Inflammatory macrophage treated with lipopolysaccharide for 4 hours (primary cell): ENCODE results near the gene TCF21.
A peak's percentile ranks its signal among the peaks of the same experiment; 100 is the strongest.
"Not testable (repeated sequence)": the region's sequence is repeated elsewhere in the genome, so short reads cannot be mapped to it uniquely, and the experiment has no call there.

ENCODE experiments used
- DNase-seq: peaks from one replicate; pipeline ENCODE4 v3.0.0-alpha.2; 2020

Gene TCF21

DNA sequence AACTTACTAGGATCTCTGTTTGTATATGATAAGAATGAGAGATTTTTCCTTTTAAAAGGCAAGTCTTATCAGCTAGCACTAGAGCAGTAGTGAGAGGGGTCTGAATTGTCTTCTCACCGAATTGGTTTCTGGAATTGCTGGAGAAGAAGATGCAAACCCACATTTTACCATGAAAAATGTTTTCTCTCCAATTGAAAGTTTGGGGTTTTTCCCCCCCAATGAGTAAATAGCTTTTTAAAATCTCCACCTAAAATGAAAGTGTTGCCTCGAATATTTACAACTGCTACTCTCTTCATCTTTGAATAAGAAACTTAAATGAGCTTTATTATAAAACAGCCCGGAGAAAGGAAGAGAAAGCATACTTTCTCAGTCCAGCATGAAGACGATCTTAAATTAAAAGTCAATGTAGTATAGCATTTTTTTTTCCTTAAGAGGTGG lies 1.8 kb downstream of the TCF21 start:
- DNase-seq, result no peak

DNA sequence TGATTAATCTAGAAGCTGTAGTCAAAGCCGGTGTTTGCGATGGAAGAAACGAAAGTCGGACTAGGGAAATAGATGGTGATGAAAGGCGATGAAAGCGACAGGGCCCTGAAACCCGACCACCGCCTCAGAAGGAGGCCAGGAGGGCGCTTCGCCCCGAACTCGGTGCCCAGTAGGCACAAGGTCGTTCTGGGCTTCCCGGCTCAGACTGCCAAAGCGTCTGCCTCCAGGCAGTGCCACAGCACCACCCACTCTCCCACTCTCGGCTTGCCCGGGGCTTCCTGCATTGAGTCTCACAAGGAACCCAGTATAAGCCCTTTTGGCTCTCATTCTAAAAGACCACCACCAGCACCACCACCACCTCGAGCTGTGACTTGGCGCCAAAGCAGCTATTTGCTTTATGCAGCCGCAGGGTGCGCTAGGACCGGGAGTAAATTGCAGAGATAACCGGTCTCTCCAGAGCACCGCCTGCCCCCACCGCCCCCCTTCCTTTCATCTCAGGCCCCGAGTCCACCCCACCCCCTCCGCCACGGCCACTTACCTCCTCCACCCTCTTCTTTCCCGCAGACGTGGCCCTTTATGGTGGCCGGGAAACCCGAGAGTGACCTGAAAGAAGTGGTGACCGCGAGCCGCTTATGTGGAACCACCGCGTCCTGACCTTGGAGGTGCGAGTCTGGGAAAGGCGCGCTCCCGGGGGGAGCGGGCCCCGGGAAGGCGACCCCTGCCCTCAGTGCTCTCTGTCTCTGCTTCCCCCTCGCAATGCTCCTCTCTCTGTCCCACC lies 2.4 kb downstream of the TCF21 start:
- no peak for DNase-seq

DNA sequence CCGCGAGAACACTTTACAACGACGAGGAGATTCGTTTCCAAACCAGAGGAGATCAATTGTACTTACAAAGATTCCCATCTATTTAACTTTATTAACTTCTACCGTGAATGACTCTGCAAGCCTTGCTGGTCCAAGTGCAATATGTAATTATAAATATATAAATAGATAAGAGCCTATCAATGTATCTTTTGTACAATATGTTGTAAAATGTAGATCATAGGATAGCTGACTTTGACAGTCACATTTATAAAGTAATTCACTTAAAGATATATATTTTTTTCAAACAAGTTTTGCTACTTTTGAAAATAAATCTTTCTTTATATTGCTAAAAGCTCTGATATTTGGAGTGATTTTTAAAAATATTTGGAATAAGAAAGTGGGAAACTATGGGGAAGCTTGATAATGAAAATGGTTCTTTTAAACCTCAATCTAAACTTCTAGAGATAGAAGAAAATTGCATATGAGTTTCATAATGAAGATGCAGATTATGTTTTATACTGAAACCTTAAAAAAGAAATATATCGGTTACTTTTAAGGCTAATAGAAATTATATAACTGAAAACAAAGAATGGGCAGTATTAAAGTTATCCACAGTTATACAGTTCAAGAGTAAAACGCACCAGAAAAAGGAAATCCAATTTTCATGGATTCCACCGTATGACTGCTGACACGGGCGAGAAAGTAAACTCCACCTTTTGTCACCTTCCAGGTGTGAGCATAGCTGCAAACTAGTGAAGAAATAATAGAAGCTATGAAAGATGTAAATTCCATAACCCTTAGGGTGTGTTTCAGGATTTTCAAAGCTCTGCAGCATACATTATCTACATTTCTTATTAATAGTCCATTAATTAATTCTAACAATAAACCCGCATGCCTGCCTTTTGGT lies 3.3 kb downstream of the TCF21 start:
- DNase-seq, result no peak

DNA sequence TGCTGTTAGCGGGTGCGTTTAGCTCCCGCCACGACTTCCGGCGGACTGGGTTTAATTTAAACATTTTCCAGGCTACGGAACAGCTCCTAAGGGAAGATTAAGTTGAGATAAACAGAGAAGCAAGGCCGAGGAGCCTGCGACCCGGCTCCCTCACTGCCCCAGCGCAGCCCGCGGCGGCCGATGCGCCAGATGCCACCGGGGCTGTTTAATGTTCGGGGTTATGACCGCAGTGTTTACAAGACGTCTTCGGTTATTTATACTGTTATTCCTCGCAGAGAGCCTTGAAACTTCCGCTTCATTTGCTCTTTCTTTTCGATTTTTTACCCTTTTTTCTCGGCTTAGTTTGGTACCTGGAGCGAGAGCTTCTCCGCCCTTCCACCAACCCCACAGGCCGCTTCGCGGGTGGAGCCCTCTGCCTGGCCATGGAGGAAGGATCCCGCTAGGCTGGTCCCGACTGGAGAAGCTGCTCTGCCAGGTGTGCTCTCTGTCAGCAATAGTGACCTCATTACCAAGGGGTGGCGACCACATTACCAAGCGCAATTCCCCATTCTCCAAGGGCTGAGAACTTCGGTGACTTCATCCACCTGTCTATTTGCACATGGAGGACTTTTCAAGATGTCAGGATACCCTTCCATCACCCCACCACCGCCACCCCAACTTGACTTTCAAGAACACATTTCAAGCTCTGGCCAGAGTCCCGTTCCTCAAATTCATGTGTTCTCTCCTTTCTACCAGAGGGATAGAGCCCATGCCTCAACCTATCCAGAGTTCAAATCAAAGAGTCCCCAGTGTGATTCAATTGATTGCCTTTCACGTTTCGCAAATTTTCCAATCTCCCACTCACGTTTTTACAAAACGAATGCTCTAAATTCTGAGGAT lies 4.1 kb downstream of the TCF21 start:
- DNase-seq, result no peak

DNA sequence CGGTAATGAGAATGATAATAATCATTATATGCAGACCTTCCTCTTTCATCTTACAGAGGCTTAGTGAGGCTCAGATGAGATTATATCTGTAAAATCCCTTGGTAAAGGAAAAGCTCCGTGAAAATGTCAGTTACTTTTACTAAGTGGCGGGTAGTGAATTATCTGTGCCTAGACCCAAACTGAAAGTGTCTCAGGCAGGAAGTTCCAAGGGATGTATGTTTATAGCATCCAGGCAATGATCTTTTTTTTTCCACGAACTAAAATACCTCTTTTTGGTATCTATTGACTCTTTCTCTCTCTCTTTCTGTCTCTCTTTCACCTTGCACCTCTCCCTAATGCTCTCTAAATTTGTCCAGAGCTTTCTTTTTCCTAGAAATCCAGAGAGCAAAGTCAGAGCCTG lies 5.0 kb downstream of the TCF21 start:
- no peak for DNase-seq

DNA sequence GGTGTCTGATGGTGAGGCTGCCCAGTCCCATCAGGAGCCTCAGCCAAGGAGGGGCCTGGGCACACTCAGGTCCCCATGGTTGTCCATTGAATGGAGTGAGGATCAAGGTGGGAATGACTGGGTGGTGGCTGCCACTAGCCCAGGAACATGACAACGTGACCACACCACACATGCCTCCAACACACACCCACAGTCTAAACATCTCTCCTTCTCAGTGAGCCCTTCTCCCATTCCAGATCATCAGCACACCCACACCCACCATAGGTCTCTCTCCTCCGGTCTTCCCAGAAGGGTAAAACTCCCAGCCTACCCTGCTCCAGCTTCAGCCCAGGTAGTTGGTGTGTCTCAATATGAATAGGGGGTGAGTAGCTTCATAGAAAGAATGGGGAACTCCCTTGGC lies 5.5 kb downstream of the TCF21 start:
- no peak for DNase-seq

DNA sequence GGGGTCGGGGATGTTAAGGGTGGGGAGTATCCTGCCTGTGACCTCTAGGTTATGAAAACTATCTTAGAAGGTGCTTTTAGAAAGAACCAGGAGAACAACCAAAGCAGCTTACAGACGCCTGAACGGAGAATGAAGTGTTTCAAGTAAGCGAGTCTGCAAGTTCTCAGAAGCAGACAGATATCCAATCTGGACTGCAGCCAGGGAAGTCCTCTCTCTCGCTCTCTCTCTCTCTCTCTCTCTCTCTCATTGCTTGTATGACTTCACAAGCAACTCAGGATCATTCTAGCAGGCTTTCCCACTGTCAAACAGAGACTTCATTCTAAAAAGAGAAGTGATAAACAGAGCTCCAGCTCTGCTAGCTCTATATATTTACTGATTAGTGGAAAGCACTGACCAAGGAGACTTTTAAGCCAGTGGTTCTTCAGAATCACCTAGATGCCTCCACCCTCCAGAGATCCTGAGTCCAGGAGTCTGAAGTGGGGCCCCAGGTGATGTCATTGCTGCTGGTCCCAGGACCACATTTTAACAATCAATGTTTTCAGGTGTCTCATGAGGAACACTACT lies 6.0 kb downstream of the TCF21 start:
- no peak for DNase-seq

DNA sequence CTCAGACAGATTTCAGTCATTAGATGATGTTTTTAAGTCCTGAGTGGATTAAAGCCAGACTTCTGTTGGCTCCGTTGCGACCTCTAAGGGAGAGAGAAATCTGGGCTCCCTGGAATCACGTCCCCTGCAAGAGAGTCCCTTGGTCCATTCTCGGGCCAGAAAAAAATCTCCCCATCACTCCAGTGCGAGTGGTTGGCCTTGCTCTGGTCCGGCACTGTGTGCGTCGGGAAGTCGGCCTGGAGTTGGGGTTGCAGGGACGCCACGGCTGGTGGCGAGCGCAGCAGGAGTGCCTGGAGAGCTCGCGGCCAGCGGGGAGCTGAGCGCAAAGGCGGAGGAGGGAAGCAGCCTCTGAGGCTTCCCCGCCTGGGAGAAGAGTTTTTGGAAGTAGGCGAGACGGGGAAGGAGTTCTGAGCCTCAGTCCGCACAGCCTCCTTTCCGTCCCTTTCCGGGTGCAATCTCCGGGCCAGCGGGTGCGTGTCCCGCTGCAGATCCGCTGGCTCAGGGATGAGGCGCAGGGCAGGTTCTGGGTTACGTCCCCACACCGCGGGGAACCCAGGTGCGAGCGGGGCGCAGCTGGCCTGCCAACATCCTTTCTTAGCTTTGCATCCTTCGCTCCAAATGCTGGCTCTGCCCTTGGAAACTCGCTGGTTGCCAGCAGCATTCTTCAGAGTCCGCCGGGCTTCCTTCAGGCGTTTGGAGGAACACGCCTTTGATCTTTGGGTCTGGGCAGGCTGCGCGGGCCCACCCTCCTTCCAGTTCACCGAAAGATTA lies 6.8 kb downstream of the TCF21 start:
- DNase-seq, result no peak

DNA sequence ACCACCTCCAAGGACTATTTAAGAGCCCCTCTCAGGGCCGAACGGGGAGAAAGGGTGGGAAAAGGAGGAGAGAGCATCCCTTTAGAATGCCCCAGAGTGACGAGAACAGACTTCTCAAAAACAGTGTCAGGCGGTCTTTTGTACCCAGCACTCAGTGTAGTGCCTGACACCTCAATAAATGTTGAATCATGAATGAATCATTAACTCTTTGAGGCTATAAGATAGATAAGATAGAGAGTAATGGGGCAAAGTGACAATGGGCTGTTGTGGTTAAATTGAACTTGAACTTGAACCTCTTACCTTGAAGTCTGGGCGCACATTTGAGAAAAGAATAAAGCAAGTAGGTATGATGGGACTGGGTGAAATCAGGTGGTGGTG lies 7.4 kb downstream of the TCF21 start:
- no peak for DNase-seq

DNA sequence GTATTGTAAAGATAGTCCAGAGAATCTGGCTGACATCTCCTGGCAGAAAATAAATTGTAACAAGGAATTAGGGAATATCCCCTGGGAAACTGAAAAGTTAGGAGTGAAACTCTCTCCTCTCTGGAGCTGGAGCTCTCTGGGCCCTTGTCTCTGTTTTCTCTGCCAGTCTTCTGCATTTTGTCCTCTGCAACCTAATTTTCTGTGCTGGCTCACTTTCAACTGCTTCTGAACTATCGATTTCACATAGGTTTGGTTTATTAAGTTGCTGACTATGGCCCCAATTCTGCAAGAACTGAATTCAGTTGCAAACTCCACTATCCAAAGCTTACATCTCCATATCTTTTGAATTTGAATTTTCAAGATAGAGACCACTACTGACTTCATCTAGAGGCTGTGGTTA lies 9.3 kb downstream of the TCF21 start:
- DNase-seq, result no peak

DNA sequence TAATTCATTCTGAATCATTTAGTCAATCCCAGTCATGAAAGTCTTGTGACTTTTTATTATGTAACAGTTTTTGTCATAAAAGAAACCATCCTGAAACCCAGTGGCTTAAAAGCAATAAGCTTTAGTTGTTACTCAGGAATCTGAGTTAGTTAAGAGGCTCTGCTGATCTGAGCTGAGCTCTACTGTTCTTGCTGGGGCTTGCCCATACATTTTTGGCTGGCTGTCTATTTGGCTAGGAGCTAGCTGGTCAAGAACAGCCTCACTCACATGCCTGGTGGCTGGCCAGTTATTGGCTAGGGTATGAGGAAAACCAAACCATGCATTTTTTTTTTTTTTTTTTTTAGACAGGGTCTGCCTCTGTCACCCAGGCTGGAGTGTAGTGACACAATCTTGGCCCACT lies 10.6 kb downstream of the TCF21 start:
- no peak for DNase-seq

DNA sequence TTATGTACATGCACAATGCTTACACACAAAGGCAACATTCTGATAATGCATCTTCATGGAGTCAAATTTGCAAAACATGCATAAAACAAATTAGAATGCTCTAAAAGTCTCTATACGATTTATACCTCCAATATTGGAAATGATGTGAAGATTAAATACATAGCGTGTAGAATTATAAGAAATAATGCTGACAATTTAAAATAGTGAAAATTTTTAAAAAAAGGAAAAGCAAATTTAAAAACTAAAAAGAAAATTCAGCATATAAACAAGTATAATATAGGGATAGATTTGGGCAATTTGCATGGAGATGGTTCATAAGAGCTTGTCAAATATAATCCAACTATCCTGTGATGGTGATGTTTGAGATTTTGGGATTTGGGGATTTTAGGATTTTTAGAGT lies 14.9 kb downstream of the TCF21 start:
- DNase-seq, result no peak

DNA sequence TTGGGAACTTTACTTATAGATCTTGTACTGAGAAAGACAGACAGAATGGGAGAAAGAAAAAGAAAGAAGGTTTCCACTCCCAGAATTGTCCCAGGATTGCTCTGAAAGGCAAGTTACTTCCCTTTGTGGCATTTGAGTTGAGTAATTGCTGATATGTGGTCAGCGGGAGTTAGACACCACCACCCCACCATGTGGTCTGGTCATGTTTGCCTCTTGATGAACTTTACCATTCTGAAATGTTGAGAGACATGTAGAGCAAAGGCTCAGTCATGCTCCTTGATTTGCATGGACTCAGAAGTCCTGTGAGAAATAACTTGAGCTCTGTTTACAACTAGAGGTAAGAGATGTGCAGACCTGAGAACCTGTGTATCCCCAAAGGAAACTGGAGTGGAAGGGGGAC lies 17.1 kb downstream of the TCF21 start:
- DNase-seq, result peak; percentile 53

DNA sequence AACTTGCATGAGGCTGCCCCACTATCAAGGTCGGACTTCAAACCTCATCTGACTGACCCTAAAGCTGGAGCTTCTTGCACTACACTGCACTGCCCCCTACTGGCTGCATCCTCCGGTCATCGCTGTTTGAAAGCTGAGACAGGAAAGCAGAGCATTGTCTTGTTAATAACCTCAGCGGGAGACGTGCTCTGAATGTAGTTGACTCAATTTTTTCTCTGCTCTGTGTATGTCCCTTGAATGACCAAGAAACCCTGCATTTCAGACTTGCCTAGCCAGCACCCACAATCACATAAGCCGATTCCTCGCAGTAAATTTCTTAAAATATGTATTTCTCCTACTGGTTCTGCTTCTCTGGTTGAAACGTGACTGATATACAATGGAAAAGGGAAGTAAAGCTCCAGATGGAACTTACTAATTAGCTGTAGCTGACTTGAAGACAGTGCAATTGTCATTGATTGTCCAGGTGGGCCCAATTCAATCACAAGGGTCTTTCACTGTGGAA lies 27.8 kb downstream of the TCF21 start:
- peak; percentile 74 for DNase-seq

DNA sequence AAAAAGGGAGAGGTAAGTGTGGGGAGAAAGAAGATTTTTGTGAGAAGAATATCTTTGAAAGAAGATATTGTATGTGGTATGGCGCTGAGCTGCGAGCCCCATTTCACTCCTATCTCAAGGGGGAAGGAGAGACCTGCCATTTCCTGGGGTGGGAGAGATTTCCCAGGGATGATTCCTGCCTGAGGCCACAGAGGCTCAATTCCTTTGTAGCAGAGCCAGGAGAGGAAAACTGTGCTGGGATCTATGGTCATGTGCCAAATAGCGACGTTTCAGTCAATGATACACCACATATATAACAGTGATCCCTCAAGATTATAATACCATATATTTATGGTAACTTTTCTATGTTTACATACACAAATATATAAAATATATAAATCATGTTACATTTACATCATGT lies 28.9 kb downstream of the TCF21 start:
- no peak for DNase-seq

DNA sequence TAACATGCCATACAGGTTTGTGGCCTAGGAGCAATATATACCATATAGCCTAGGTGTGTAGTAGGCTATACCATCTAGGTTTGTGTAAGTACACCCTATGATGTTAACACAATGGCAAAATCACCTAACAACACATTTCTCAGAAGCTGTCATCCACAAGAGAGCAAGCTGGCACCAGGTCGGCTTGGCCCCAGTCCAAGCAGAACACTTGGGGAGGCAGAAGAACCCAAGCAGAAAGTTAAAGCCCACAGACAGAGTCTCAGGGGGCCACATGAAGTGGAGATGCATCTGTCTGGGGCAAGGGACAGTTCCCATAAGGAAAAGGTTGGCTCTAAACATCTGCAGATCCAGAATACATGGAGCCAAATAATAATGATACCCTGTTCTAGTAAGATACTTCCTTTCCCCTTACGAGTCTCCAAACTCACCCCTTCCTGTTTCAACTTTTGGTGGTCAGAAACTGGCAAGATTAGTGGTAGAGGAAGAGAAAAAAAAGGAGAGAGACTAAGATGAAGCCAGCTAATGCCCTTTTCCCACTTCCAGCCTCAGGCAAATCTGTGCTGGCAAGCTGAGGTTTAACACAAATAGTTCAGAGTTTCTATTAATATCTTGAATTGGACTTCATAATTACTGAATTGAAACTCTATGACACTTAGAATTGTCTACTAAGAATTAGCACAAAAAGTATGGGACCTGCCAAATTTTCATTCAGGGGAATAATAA lies 29.5 kb downstream of the TCF21 start:
- DNase-seq, result no peak

DNA sequence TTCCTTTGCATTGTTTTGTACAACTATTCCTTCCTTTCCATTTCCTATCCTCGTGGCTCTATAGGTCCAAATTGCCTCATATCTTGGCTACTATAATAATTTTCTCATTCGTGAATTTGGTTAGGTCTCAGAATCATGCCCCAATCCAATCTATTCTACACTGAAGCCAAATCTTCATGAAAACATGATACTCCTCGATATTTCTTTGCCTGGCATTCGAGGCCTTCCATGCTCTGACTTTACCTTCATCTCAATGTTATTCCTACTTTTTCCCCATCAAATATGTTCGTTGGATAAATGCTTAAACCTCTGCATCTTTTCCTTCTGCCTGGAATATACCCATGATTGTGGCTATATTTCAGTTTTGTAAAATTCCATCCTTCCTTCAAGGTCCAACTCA lies 30.4 kb downstream of the TCF21 start:
- DNase-seq, result no peak

DNA sequence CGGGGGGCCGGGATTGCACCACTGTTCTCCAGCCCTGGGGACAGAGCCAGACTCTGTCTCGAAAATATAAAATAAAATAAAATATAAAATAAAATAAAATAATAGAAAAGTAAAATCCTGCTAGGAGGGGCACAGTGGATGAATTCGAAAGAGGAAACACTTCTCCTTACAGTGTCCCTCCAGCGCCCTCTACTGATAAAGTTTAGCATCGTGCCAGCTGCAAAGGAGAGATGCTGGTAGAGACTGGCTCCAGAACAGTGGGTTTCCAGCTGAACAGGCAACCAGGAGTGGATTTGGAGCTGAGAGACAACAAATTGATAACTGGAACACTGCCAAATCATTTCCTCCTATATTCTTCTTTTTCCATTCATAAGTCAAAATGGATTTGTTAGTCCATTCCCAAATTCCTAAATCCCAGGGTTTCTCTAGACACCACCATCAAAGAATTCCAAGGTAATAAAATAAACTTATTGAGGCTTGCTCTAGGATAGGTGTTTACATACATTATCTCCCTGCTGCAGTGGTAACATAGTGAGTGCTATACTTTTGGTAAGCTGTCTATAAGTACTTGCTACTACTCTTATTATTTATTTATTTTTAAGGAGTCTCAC lies 32.4 kb downstream of the TCF21 start:
- peak; percentile 81 for DNase-seq

DNA sequence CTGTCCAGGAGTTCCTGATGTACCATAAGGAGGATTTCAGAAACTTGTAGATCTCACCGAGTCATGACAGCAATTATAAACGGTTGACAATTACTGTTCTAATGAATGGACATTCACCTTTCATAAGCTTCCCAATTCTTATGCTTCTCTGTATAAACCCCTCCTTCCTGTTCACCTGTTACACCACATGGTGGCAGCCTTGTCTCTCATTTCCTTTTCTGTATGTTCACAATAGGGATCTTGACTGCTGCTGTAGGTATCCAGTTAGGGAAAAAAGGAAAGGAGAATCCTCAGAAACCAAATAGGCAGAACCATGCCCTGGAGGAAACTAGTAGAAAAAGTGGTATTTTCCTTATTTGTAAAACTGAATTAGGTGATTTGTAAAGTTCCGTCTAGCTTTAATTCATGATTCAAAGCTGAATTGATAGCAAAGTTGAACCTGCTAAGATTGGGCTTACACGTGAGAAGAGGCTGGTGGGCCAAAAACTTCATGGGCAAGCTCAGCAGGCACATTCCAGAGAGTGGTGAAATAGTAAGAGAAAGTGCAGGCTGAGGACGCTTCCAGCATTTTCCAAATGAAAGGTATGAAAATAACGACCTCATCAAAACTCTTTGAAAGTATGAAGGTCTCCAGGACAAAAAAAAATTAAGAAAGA lies 35.2 kb downstream of the TCF21 start:
- DNase-seq, result peak; percentile 70

DNA sequence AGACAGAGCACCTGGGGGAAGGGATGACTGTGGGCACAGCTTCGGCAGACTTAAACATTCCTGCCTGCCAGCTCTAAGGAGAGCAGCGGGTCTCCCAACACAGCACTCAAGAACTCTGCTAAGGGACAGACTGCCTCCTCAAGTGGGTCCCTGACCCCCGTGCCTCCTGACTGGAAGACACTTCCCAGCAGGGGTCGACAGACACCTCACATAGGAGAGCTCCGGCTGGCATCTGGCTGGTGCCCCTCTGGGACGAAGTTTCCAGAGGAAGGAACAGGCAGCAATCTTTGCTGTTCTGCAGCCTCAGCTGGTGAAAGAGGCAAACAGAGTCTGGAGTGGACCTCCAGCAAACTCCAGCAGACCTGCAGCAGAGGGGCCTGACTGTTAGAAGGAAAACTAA lies 42.3 kb downstream of the TCF21 start:
- not testable (repeated sequence) for DNase-seq
